Esophagus mucosa (tissue), 1 donor: ENCODE results near the gene AJUBA. TPM values are rescaled to one million over a fixed set of nuclear protein-coding genes. Genes with fewer than 3 reads are reported as not detected.
"Not testable (repeated sequence)": the region's sequence is repeated elsewhere in the genome, so short reads cannot be mapped to it uniquely, and the experiment has no call there.

Experiments used
- ATAC-seq: fragments of 200-7000 bp; cut with Tn5 transposase; one replicate; pipeline ENCODE4 v1.9.1; 2020
- total RNA-seq: library from RNA; stranded (reverse); gene quantifications from one replicate; pipeline ENCODE4 v1.2.4, GENCODE V29; 2023
- donor health status: DM: yes; HTN: yes; CAD: no.

Gene AJUBA
- total RNA-seq, 1 donor from 2014 or later = 26.6 TPM

DNA sequence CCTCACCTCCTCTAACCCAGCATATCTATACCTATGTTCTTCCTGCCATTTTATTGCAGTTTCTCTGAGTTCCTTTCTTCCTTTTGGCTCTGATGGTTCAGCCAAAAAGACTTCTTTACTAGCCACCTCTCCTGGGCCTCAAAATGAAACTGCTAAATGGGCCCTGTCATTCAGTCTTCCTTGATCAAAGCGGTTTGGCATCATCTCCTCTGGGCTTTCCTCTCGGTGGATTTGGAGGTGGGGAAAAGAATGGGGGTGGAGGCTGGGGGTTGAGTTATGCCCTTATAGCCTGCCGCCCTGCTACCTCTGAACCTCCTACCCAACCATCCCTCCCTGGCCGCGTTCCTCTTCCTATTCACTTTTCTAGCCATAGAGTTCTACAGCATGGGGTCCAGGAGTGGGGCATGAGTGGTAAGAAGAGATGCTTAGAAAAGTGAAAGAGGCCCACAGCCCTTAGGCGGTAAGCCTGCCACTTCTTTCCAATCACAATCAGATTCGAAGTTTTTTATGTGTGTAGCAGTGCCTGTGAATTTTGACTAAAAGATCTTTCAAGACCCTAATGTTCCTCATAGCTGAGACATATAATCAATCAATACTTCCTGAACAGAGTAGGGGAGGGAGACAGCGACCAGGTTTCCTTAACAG is 2.5 kb downstream of the AJUBA start:
- ATAC-seq = peak; percentile 21

DNA sequence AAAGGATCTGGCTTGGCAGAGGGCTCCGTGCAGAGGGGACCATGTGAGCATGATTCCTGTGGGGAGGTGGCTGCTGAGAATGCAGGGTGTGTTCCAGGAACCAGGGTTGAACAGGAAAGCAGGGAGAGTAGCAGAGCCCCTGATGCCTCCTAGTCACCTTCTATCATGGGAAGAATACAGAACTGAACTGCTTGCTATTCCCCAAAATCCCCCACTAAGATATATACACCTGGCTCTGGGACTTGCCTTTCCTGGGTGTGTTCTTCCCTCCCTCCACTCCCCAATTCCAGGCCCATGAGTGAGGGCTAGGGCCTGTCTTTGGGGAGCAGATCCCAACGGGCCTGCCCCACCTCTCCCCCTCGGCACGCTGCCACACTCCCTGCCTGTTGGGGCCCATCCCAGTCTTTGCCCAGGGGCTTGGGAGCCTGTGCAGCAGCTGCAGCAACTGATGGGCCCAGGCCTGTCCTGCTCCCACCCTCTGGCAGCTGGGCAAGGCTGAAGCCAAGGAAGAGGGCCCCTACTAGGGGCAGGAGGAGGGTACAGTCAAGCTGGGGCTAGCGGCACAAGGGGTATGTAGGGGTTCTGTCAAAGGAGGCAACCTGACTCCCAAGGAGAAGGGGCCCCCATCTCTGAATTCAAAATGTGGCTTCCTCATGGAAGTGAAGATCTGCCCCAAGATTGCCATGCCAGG is 3.2 kb downstream of the AJUBA start:
- peak; percentile 82 for ATAC-seq

DNA sequence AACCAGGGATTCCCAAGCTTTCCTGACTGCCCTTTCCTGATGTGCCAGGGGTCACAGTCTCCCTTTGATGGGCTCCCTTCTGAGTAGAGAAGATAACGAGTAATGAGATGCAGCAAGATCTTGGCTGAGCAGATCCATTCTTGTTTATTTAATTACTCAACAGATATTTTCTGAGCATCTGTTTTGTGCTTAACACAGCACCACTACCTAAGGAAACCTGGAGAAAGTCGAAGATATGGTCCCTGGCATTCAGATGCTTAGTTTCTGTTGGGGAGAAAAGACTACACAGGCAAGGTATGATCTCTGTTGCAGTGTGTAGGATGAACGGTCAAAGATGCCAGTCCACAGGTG is 3.9 kb downstream of the AJUBA start:
- no peak for ATAC-seq

DNA sequence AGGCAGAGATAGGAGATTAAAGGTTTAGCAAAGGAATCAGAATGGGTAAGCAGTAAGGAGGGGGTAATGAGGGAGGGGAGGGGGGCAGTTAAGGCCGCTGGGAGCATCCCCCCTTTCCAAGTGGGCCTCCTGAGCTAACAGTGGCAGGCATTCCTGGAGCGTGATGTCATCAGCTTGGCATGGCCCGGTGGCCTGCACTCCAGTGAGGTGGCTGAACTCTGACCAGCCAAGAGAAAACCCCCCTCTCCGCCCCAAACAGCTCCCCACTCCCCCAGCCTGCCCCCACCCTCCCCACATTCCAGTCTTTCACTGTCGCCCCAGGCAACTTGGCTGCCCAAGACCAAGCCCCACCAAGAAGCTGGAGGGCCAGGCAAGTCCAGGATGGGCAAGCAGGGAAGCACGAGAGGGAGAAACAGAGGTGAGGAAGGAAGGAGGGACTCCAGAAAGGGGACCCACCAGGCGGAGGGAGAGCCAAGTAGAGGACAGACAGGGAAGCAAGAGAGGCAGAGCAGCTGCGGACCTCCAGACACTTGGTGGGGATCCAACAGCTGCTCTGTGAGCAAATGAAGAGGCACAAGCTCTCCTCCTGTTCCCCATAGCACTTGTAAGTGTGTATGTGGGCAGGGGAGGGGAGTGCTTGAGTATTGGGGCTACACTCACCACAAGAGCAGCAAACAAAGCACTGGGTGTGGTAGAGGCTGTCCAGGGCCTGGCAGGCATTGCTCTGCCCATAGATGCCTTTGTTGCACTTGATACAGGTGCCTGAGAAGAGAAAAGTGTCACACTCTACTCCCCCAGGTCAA is 4.5 kb downstream of the AJUBA start:
- no peak for ATAC-seq

DNA sequence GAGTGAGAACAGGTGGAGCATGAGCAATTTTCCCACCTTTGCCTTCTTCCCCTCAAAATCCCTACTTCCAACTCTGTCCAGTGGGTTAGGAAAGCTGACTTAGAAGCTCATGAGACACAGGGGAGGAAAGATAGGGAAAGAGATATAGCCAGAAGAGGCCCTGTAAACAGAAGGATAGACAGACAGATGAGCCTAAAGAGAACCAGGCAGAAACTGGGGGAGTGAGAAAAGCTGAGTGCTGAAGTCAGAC is 5.0 kb downstream of the AJUBA start:
- no peak for ATAC-seq

DNA sequence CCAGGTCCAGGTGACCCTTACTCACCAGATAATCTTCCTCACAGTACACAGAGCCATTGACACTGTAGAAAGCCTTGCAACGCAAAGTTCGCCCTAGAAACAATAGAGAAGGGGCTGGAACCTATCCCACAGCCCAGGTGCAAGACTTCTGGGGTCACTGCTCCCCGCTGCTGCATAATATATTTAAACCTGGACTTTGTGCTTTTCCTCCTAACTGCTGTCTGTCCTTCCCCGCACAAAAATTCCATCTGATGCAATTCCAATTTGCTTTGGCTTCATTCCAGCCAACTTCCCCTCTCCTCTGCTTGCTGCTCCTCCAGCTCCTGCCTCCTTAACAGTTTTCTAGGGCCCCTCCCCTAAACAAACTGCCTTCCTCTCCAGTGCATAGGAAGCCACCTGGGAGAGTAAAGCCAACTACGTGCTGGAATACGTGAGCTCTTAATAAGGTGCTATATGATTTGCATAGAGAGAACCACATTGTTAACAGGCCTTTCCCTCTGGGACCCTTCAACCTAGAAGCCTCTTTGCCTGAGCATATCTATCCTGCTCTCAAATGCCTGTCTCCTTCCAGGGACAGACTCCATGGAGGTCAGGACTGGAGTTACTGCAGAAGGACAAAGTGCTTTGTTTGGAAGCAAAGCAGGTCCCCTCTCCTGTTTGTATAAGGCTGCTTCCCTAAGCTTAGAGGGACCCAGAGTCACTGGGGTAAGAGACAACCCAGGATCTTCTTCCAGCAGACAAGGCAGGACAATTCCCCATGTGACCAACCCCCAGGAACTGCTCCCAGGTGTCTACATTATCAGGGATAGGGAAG is 5.5 kb downstream of the AJUBA start:
- no peak for ATAC-seq

DNA sequence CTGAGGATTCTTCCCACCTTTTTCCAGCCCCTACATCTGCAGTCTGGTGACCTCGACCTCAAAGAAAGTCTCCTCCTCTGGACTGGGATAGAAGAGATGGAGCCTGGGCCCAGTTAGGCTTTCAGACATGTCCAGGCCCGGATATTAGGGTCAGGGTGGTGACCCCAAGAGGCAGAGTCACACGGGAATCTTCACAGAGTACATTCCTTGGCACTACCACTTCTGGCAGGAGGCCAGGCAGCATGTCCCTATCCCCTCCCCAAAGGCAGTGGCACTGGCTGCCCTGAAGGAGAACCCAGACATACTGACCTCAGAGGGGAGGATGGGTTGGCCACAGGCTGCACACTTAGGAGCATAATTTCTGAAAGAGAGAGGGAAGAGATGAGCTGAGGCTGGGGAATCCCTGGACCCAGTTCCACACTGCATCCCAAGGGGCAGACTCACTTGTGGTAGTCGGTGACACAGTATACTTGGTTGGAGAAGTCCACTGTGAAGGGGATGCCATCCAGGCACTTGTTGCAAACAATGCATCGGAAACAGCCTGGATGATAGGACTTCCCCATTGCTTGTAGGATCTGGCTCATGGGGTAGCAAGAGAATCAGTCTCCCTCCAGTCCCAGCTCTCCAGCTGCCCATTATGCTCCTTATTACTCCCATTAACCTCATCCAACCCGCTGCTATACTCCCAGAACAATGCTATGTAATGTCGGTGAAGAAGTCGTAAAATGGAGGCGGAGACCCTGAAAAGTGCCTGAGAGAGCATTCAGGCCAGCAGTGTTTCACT is 7.6 kb downstream of the AJUBA start:
- ATAC-seq = no peak

DNA sequence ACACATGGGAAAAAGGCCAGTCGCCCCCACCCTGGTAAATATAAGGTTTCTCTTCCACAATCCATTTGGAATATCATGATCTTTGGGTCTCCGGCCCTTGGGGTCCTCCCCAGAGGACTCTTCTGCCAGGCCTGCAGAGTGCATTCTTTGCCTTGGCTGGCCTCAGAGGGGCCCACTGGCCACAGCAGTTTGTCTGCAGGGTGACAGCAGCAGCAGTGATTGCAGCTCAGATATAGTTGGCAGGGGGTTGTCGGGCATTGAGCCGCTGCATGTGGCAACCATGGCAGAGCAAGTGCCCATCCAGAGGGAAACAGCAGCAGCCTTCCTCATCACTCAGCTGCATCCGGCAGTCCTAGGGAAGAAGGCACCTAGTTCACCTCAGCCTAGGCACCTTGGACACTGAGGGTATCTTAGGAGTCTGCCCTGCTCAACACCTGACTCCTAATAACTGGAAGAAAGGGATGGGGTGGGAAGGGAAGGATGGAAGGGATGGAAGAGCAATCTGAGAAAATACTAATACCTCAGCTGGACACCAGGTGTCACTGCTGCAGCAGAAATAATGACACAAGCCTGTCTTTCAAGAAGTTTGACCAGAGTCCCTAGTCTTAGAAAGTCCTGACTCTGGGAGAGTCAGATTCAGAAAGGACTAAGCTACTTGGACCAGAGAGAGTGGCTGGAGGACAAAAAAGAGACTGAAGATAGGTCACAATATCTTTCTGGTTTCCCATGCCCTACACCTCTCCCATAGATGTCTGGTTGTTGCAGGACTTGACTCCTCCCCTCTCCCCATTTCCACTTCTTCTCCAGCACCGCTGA is 8.9 kb downstream of the AJUBA start:
- peak; percentile 48 for ATAC-seq

DNA sequence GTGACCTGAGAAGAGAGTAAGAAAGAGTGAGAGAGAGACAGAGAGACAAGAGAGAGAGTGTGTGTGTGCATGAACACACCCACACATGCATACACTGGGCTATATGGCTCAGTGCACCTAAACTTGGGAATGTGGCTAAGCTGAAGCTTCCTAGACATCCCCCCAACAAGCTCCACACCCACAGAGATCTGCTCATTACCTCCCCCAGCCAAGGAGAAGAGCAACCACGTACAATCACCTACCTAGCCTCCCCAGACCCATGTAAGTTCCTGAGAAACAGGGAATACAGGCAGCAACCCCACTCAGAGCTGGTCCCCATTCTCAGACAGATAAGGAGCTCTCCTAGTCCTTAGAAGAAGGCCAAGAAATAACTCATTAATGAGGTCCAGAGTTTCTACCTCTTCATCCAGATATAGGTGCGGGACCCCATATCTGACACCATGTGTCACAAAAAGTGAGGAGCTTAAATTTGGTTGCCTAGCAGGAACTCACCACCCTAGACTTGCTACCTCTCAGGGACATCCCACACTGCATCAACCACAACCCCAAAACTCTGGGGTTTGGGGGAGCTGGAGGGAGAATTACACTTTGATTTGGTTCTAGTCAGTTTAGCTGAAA is 9.9 kb downstream of the AJUBA start:
- no peak for ATAC-seq

DNA sequence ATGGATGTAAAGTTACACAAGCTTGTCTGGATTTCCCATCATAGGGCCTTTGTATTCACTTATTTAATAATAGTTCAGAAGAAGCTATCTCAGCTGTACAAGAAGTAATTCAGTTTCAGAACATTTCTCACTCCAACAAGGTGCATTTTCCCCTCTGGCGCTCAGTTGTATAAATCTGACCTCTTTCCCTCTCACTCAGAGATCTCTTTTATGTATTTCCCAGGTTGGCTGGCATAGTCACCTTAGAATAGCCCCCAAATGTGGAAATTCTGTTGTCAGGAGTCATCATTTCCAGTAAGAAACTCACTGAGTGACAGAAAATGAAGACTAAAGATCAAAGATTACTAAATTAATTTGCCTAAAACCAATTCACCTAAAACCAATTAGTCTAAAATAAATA is 11.2 kb downstream of the AJUBA start:
- ATAC-seq = no peak

DNA sequence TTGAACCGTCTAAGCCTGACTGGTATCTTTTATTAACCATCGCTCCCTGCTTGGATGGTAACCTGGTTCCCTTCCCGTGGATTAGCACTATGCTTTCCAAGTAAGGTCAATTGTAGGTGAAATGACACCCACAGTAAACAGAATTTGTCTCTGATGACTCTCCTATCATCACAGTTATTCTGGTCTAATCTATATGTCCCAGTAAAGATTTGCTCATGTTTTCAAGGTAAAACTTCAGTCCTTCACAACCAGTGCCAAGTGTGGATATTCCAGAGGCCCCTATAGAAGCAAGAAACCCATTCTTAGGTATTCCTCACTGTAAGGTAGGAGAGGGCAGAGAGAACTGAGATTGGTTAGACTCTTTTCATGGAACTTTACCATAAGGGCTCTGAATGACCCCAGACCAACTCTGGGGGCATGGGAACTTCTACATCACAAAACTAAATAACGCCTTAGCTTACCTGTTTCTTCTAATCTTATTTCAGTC is 15.5 kb downstream of the AJUBA start:
- peak; percentile 25 for ATAC-seq

DNA sequence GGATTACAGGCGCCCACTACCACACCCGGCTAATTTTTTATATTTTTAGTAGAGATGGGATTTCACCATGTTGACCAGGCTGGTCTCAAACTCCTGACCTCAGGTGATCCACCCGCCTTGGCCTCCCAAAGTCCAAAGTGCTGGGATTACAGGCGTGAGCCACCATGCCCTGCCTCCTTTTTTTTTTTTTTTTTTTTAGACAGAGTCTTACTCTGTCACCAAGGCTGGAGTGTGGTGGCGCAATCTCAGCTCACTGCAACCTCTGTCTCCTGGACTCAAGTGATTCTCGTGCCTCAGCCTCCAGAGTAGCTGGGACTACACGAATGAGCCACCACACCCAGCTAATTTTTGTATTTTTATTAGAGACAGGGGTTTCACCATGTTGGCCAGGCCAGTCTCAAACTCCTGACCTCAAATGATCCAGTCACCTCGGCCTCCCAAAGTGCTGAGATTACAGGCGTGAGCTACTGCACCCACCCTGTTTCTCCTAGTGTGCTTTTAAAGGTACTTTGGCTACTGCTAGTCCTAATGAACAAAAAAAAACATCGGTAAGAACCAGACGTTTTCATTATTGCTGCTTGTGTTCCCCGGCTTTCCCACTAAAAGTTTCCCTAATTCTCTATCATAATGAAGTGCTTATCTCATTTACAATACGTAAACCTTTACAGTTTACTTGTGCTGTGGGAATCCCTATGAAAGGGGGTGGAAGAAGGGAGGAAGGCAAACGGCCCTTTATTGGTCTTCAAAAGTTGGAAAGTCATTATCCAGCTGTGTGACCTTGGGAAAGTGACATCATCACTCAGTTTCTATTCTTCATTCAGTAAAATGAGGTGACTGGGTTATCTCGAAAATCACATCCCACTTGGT is 16.2 kb downstream of the AJUBA start:
- ATAC-seq = not testable (repeated sequence)

DNA sequence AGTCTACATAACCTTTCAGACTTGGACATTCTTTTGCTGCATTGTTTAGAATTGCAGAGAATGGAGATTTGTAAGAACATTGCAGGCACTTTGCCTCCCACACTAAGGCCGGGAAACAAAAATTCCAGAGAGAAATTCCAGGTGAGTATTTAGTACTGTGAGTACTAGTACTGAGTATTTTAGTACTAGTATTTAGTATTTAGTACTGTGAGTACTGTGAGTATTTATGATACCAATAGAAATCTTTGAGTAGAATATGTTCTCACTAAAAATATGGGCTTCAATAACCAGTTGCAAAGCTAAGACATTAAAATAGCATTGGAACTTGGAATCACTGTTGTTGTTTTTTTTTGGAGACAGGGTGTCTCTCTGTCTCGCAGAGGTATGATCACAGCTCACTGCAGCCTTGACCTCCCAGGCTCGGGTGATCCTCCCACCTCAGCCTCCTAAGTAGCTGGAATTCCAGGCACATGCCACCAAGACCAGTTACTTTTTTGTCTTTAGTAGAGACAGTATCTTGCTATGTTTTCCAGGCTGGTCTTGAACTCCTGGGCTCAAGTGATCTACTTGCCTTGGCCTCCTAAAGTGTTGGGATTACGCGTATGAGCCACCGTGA is 20.2 kb downstream of the AJUBA start:
- no peak for ATAC-seq

DNA sequence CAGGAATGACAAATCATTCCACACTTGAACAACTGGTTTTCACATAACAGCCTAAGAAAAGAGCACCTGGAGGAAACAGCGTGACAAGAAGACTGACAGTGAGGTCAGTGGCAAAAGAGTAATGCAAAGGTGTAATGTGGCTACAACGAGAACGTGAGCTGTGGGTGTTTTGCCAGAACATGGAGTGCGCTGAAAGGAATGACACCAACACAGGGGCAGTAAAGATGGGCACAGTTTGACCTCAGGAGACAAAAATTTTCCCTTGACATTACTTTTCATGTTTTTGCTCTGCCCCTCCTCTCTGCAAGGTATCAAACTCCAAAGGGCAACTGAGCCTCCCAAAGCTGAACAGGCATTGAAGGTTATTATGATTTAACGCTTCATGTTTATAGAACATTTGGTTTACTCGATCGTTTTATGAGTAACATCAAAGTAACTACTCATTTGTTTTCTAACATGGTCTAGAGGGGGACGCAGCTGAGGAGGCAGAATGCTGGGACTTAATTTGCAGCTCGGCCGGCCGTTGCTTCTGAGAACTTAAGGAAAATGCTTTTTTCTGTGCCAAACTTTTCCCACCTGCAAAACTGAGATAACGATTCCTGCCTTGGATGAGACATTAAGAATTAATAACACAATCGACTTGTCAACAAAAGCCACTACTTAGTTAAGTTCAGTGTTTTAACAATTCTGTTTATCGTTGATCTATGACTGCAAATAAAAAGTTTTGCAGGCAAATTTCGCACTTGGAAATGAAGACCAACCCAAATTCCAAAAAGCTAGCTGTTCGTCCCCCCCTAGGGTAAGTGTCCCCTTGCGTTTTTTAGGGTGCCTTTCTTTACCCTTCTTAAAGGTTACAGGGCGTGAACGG is 26.4 kb downstream of the AJUBA start:
- ATAC-seq = peak; percentile 56

DNA sequence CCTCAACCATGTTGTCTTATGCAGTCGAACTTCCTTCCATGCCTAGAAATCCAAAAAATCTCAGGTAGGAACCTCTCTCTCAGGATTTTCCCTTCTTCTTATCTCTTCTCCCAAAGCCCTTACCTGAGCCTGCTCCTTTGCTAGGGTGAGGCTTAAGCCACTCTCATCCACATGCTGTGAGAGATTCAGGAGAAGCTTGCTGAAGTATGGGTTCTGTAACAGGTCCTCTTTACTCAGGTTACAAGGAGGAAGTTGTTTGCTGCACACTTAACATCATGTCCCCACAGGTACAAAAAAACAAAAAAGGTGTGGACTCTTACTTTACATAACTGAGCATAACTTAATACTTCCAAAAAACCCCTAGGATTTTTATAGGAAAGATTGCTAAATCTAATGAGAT is 29.9 kb downstream of the AJUBA start:
- no peak for ATAC-seq

DNA sequence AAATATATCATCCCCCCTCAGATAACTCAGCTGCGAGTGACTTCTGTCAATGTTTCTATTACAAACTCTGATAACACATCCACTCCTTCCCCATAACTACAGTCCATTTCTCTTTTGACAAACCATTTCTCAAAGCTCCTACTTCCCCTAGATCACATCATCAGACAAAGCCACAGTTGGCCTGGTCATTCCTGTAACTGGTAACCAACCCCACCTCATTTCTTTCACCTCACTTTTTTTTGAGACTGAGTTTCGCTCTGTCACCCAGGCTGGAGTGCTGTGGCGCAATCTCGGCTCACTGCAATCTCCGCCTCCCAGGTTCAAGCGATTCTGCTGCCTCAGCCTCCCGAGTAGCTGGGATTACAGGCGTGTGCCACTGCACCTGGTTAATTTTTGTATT is 30.6 kb downstream of the AJUBA start:
- not testable (repeated sequence) for ATAC-seq

DNA sequence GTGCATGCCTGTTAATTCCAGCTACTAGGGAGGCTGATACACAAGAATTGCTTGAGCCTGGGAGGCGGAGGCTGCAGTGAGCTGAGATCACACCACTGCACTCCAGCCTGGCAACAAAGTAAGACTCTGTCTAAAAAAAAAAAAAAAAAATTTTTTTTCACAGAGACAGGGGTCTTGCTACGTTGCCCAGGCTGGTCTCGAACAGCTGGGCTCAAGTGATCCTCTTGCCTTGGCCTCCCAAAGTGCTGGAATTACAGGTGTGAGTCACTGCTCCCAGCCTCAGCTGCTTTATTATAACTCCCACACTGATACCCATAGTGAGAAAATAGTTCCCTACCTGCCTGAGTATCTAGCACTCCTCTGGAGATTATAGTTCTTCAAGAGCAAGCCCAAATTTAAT is 36.7 kb downstream of the AJUBA start:
- ATAC-seq = no peak

DNA sequence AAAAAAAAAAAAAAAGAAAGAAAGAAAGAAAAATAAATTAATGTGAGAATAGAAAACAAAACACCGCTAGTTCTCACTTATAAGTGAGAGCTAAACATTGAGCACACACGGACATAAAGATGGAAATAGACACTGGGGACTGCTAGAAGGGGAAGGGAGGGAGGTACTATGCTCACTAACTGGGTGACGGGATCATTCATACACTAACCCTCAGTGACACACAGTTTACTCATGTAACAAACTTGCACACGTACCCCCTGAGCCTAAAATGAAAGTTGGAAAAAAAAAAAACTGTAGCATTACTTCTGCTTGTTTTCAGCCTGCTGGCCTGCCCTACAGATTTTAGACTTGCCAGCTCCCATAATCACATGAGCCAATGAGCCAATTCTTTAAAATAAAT is 42.7 kb downstream of the AJUBA start:
- ATAC-seq = no peak
